Medulla oblongata (tissue), 1 donor: ENCODE results near the gene GPR160.
A peak's percentile ranks its signal among the peaks of the same experiment; 100 is the strongest.
"Not testable (repeated sequence)": the region's sequence is repeated elsewhere in the genome, so short reads cannot be mapped to it uniquely, and the experiment has no call there.

Experiments used
- DNase-seq: peaks from one replicate; pipeline ENCODE4 v3.0.0-alpha.2; 2015; ENCODE audit errors: extremely low spot score

GPR160 gene

GRCh38 chr3:170111147-170111771 lies 73.5 kb downstream of the GPR160 start:
- DNase-seq = no peak

- DNase-seq = not testable (repeated sequence)
Observed at GRCh38 chr3:170114165-170114564, 76.4 kb downstream of the GPR160 start.

GRCh38 chr3:170117134-170117533 lies 79.3 kb downstream of the GPR160 start:
- DNase-seq = no peak

- DNase-seq = peak; percentile 31
Observed at GRCh38 chr3:170128259-170128976, 90.6 kb downstream of the GPR160 start.

GRCh38 chr3:170128977-170129431 lies 91.2 kb downstream of the GPR160 start:
- no peak for DNase-seq

GRCh38 chr3:170130532-170130931 lies 92.7 kb downstream of the GPR160 start:
- no peak for DNase-seq

GRCh38 chr3:170132335-170132734 lies 94.5 kb downstream of the GPR160 start:
- DNase-seq = no peak
